Lung (tissue), 12 donors: Measurements from ENCODE around the gene XPO1. TPM values are rescaled to one million over a fixed set of nuclear protein-coding genes. Genes with fewer than 3 reads are reported as not detected.

ENCODE experiments used
- ATAC-seq: fragments of 200-7000 bp; cut with Tn5 transposase; one replicate; pipeline ENCODE4 v1.9.1; 2020; ENCODE audit warnings: moderate number of reproducible peaks; ENCODE audit not compliant: insufficient read depth, low FRiP score
- DNase-seq, 3 donors: peaks; one replicate each; pipeline ENCODE4 v3.0.0-alpha.2; 2013 to 2017
- H3K27ac ChIP-seq, 2 donors: one replicate each; pipeline ENCODE4 v1.5.1; 2013; ENCODE audit warnings: mild to moderate bottlenecking in 2 of 2, moderate library complexity in 2 of 2, control low read depth in 1 of 2, inconsistent platforms in 1 of 2, low read depth in 1 of 2, low read length in 1 of 2
- H3K27me3 ChIP-seq, 3 donors: one replicate each; pipeline ENCODE4 v1.5.1; 2013; ENCODE audit warnings: low read length in 2 of 3; ENCODE audit not compliant: control insufficient read depth in 3 of 3, insufficient read depth in 3 of 3
- H3K36me3 ChIP-seq, 4 donors: one replicate each; pipeline ENCODE4 v1.5.1; 2013; ENCODE audit warnings: low read length in 4 of 4, mild to moderate bottlenecking in 1 of 4, moderate library complexity in 1 of 4; ENCODE audit not compliant: control insufficient read depth in 4 of 4, insufficient read depth in 4 of 4
- H3K4me1 ChIP-seq, 5 donors: one replicate each; pipeline ENCODE4 v1.5.1; 2013; ENCODE audit warnings: low read length in 5 of 5, mild to moderate bottlenecking in 2 of 5, moderate library complexity in 1 of 5; ENCODE audit not compliant: control insufficient read depth in 5 of 5, insufficient read depth in 5 of 5
- H3K4me3 ChIP-seq: one replicate; pipeline ENCODE4 v1.5.1; 2013; ENCODE audit warnings: mild to moderate bottlenecking, control low read depth, moderate library complexity
- H3K9ac ChIP-seq, 2 donors: one replicate each; pipeline ENCODE4 v1.5.1; 2013; ENCODE audit warnings: low read length in 2 of 2, control low read depth in 1 of 2; ENCODE audit not compliant: insufficient read depth in 1 of 2
- H3K9me3 ChIP-seq, 4 donors: one replicate each; pipeline ENCODE4 v1.5.1; 2013; ENCODE audit warnings: low read length in 3 of 4, mild to moderate bottlenecking in 1 of 4, moderate library complexity in 1 of 4; ENCODE audit not compliant: control insufficient read depth in 4 of 4, insufficient read depth in 3 of 4
- WGBS, 2 donors: extraction: QIAGEN DNeasy Blood & Tissue Kit; methylation state at CpG; one replicate each; pipeline ENCODE4 v1.1.7; 2013; 5-methylcytosine and 5-hydroxymethylcytosine counted together
- polyA plus RNA-seq, 2 donors: library from polyadenylated mRNA; stranded (reverse); fragments of 200-250 nt; gene quantifications; one replicate each; pipeline ENCODE4 v1.2.1, GENCODE V29; 2013
- total RNA-seq, 2 donors: library from RNA; depleted of rRNA in 1 of 2; stranded (reverse); fragments of >200 nt in 1 of 2; gene quantifications; one replicate each; pipeline ENCODE4 v1.2.1, GENCODE V29; 2014 to 2021
- TF ChIP-seq, protein P1 (sequence below): IDR thresholded peaks from 2 replicates; pipeline ENCODE4 v1.5.1; 2012; ENCODE audit warnings: mild to moderate bottlenecking; ENCODE audit errors: control extremely low read depth, extremely low read depth
- donor health status: control.
- donor health status: control.
- donor health status: Bipolar disorder and iron deficiency.
- donor health status: healthy.
- donor health status: DM: yes; HTN: yes; CAD: no.

The XPO1 gene
- total and polyA plus RNA-seq, 4 donors: 57.9 to 568 (median 85.9) TPM

DNA sequence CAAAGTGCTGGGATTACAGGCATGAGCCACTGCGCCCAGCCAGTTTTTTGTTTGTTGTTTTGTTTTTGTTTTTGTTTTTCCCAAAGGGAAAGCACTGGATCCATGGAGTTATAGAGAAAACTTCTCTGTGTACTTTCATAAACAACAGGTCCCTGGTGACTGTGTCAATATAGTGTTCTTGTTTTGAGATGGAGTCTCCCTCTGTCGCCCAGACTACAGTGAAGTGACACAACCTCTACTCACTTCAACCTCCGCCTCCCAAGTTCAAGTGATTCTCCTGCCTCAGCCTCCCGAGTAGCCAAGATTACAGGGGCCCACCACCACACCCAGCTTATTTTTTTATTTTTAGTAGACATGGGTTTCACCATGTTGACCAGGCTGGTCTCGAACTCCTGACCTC is 83.8 kb downstream of the XPO1 start:
- Histone ChIP-seq H3K4me1 (peaks cover 0 to 11% (median 0%) of the 10 kb centered on the region in 5 donors), H3K9ac (no peak overlapping the region), H3K27me3 (no peaks in the 10 kb centered on the region), H3K4me3 (no peak overlapping the region), H3K27ac (no peak overlapping the region), H3K9me3 (peaks cover 0 to under 1% (median 0%) of the 10 kb centered on the region in 4 donors), H3K36me3 (peaks cover 0 to 3% (median 1%) of the 10 kb centered on the region in 4 donors)
- DNase-seq (no peak), ATAC-seq (no peak)
- TF ChIP-seq, protein P1, sequence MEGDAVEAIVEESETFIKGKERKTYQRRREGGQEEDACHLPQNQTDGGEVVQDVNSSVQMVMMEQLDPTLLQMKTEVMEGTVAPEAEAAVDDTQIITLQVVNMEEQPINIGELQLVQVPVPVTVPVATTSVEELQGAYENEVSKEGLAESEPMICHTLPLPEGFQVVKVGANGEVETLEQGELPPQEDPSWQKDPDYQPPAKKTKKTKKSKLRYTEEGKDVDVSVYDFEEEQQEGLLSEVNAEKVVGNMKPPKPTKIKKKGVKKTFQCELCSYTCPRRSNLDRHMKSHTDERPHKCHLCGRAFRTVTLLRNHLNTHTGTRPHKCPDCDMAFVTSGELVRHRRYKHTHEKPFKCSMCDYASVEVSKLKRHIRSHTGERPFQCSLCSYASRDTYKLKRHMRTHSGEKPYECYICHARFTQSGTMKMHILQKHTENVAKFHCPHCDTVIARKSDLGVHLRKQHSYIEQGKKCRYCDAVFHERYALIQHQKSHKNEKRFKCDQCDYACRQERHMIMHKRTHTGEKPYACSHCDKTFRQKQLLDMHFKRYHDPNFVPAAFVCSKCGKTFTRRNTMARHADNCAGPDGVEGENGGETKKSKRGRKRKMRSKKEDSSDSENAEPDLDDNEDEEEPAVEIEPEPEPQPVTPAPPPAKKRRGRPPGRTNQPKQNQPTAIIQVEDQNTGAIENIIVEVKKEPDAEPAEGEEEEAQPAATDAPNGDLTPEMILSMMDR: no peak
- WGBS, 2 donors: 94 to 96% methylated on average over 5 of the region's 5 CpGs

DNA sequence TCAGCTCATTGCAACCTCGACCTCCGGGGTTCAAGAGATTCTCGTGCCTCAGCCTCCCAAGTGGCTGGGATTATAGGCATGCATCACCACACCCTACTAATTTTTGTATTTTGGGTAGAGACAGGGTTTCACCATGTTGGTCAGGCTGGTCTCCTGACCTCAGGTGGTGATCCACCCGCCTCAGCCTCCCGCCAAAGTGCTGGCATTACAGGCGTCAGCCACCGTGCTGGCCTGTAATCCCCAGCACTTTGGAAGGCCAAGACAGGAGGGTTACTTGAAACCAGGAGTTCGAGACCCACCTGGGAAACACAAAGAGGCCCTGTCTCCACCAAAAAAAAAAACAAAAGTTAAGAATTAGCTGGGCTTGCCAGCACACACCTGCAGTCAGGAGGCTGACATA is 85.8 kb downstream of the XPO1 start:
- DNase-seq (no peak), ATAC-seq (no peak)
- H3K4me1 ChIP-seq: peaks cover 0 to 7% (median 0%) of the 10 kb centered on the region in 5 donors
- no peak overlapping the region for H3K9ac ChIP-seq
- 94 to 96% methylated on average over 8 of the region's 8 CpGs for WGBS, 2 donors
- H3K27me3 ChIP-seq: no peaks in the 10 kb centered on the region
- TF ChIP-seq, protein P1: no peak
- no peak overlapping the region for H3K4me3 ChIP-seq
- no peak overlapping the region for H3K27ac ChIP-seq
- H3K36me3 ChIP-seq: peaks cover 0 to 5% (median 1%) of the 10 kb centered on the region in 4 donors
- peaks cover 0 to 2% (median 0%) of the 10 kb centered on the region in 4 donors for H3K9me3 ChIP-seq

DNA sequence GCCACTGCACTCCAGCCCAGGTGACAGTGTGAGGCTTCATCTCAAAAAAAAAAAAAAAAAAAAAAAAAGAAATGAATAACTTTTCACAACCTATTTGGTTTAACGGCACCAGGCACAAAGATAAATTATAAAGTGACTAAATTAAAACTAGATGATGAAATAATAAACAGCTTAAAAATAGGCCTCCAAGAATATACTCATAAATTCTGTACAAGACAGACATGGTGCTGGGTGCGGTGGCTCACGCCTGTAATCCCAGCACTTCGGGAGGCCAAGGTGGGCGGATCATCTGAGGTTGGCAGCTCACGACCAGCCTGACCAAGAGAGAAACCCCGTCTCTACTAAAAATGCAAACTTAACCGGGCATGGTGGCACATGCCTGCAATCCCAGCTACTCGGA is 87.0 kb downstream of the XPO1 start:
- Histone ChIP-seq H3K4me3 (no peak overlapping the region), H3K27ac (no peak overlapping the region), H3K36me3 (peaks cover 0 to 5% (median 1%) of the 10 kb centered on the region in 4 donors), H3K9me3 (peaks cover 0 to 2% (median 0%) of the 10 kb centered on the region in 4 donors), H3K9ac (no peak overlapping the region), H3K4me1 (peaks cover 0 to 5% (median 0%) of the 10 kb centered on the region in 5 donors), H3K27me3 (no peaks in the 10 kb centered on the region)
- TF ChIP-seq, protein P1: no peak
- 92 to 95% methylated on average over 9 of the region's 9 CpGs for WGBS, 2 donors
- ATAC-seq (no peak), DNase-seq (no peak)

DNA sequence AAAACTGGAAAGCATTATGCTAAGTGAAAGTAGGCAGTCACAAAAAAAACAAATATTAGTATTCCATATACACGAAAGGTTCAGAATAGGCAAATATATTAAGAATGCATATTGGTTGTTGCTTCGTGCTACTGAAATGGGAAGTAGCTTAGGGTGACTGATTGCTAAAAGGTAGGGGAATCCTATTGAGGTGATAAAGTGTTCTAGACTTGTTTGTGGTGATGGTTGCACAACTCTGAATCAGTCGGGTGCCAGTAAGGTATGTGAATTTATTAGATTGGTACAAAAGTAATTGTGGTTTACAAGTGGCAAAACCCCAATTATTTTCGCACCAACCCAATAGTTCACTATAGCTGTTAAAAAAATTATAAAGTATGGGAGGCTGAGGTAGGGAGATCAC is 88.0 kb downstream of the XPO1 start:
- no peak overlapping the region for H3K27ac ChIP-seq
- ATAC-seq (no peak), DNase-seq (no peak)
- H3K4me3 ChIP-seq: no peak overlapping the region
- H3K36me3 ChIP-seq: peaks cover 0 to 5% (median 1%) of the 10 kb centered on the region in 4 donors
- no peaks in the 10 kb centered on the region for H3K27me3 ChIP-seq
- H3K9ac ChIP-seq: no peak overlapping the region
- WGBS, 2 donors: 49 to 59% methylated on average over 4 of the region's 4 CpGs
- H3K9me3 ChIP-seq: peaks cover 0 to 2% (median 0%) of the 10 kb centered on the region in 4 donors
- TF ChIP-seq, protein P1: no peak
- H3K4me1 ChIP-seq: peaks cover 0 to 5% (median 0%) of the 10 kb centered on the region in 5 donors
